Testis (tissue), 2 donors: ENCODE data around the gene PLXDC2.

Experiments used
- CTCF ChIP-seq, 3 experiments: fragments of 450-650 bp in 2 of 3; fragments of 200-600 bp in 1 of 3; sonication (generic) in 1 of 3; IDR thresholded peaks; one replicate each; pipeline ENCODE4 v1.5.1; 2016 to 2019; ENCODE audit warnings: antibody characterized with exemption in 3 of 3, mild to moderate bottlenecking in 2 of 3, moderate library complexity in 1 of 3
- POLR2A ChIP-seq: fragments of 450-650 bp; IDR thresholded peaks from one replicate; pipeline ENCODE4 v1.6.1; 2017; ENCODE audit warnings: antibody characterized with exemption, mild to moderate bottlenecking, moderate library complexity

DNA sequence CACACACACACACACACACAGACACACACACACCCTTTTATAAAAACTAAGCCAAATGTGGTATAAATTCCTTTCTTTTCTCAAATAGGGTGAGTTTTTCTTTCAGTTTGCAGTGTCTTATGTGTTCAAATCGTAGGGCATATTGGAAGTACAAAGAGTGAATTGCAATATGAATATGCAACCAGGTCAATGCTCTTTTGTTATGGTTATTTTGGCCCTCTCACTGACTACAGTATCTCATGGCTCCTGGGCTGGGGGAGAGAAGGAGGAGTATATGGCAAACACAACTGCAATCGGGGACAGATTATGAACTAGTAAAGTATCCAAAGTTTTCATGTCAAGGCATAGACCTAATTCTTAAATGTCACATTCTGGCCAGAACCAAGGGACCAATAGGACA lies 301.9 kb downstream of the PLXDC2 start:
- TF ChIP-seq POLR2A (no peak), CTCF (IDR thresholded peaks at IDR 0.05) (no peak)
